Lower leg skin (tissue), 3 donors: ENCODE results near the gene PDSS2.

ENCODE experiments used
- POLR2A ChIP-seq, 2 donors: fragments of 450-650 bp; IDR thresholded peaks; one replicate each; pipeline ENCODE4 v1.6.1; 2016 to 2017; ENCODE audit warnings: antibody characterized with exemption in 2 of 2, mild to moderate bottlenecking in 1 of 2, moderate library complexity in 1 of 2
- TF ChIP-seq, protein P1 (sequence below), 3 donors: fragments of 450-650 bp; IDR thresholded peaks; one replicate each; pipeline ENCODE4 v1.5.1; 2016; ENCODE audit warnings: antibody characterized with exemption in 3 of 3, mild to moderate bottlenecking in 3 of 3, moderate library complexity in 2 of 3

DNA sequence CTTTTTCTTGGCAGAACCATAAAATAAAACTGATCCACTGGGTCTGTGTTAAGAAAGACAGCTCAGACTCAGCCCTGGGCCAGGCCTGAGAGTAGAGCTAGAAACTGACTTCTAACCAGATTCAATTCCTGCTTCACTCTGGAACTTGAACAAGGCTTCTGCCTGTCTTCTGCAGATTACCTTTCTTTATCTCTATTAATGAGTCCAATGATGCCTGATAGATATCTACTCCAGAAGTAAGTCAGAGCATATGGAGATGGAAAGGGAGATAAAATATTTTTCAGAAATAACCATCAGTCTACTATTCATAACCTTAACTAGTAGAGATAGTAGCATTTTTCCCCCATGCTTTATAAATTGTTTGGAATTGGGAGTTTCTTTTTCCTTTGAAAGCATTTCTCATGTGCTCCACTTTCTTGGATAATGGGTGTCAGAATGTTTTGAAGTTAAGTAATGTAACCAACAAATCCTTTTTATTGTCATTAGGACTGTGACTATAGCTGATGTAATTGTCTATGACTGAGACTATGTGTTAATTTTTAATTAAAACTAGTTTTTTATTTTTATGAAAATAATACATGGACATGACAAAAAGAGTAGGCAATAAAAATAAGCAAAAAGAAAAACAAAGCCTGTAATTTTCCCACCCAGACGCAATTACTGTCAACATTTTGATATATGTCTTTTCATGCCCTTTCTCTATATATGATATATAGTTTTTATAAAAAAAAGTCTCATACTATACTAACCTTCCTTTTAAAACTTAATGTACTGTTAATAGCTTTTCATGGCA is 37.7 kb upstream of the PDSS2 start:
- TF ChIP-seq, protein P1, sequence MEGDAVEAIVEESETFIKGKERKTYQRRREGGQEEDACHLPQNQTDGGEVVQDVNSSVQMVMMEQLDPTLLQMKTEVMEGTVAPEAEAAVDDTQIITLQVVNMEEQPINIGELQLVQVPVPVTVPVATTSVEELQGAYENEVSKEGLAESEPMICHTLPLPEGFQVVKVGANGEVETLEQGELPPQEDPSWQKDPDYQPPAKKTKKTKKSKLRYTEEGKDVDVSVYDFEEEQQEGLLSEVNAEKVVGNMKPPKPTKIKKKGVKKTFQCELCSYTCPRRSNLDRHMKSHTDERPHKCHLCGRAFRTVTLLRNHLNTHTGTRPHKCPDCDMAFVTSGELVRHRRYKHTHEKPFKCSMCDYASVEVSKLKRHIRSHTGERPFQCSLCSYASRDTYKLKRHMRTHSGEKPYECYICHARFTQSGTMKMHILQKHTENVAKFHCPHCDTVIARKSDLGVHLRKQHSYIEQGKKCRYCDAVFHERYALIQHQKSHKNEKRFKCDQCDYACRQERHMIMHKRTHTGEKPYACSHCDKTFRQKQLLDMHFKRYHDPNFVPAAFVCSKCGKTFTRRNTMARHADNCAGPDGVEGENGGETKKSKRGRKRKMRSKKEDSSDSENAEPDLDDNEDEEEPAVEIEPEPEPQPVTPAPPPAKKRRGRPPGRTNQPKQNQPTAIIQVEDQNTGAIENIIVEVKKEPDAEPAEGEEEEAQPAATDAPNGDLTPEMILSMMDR (IDR thresholded peaks at IDR 0.05) = no peak
- no peak for TF ChIP-seq POLR2A (IDR thresholded peaks at IDR 0.05)
